CD4-positive, alpha-beta T cell treated with Interferon alpha-2 for 1 hour (primary cell): Measurements from ENCODE around the gene STH.
"Not testable (repeated sequence)": the region's sequence is repeated elsewhere in the genome, so short reads cannot be mapped to it uniquely, and the experiment has no call there.

Experiments
- DNase-seq, 2 donors: peaks; one replicate each; pipeline ENCODE4 v3.0.0-alpha.2; 2020 to 2022

STH gene

GRCh38 chr17:45986056-45986455, 13.0 kb upstream of the STH start:
- no peak for DNase-seq

DNA sequence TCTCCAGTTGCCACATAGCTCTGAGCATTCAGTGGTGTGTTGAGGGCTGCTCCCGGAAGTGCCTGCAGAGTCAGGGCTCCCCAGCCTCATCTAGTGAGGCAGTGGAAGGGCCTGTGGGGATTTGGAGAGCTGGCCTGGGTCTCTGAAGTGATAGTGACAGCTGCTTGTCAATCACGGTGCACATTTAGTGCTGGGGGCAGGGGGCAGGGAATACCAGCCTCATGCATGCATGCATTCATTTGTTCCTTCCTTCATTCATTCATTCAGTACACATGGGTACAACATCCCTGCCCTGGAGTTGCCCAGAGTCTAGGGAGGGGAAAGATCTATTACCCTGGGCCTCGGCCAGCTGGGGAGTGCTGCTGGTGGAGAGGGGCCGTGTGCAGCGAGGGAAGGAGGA, 11.3 kb upstream of the STH start:
- DNase-seq = no peak

DNA sequence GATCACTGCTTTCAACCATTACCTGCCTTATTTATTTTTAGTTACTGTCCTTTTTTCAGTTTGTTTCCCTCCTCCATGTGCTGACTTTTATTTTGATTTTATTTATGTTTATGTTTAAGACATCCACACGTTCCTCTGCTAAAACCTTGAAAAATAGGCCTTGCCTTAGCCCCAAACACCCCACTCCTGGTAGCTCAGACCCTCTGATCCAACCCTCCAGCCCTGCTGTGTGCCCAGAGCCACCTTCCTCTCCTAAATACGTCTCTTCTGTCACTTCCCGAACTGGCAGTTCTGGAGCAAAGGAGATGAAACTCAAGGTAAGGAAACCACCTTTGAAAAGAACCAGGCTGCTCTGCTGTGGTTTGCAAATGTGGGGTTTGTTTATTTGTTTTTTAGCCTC, 9.3 kb upstream of the STH start:
- no peak for DNase-seq

GRCh38 chr17:45990886-45991285, 8.2 kb upstream of the STH start:
- DNase-seq = no peak

DNA sequence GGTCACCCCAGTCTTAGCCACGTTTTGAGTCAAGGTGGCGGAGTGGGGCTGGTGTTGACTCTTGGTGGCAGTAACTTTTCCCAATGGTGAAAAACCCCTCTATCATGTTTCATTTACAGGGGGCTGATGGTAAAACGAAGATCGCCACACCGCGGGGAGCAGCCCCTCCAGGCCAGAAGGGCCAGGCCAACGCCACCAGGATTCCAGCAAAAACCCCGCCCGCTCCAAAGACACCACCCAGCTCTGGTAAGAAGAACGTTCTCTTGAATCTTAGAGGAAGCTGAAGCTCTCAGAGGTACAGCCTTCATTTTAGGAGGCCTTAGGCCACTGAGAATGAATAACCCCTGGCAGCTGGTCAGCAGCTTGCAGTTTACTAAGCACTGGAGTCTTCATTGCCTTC, 7.7 kb upstream of the STH start:
- no peak for DNase-seq

- DNase-seq = no peak
Measured at GRCh38 chr17:45992175-45992574, 6.9 kb upstream of the STH start.

DNA sequence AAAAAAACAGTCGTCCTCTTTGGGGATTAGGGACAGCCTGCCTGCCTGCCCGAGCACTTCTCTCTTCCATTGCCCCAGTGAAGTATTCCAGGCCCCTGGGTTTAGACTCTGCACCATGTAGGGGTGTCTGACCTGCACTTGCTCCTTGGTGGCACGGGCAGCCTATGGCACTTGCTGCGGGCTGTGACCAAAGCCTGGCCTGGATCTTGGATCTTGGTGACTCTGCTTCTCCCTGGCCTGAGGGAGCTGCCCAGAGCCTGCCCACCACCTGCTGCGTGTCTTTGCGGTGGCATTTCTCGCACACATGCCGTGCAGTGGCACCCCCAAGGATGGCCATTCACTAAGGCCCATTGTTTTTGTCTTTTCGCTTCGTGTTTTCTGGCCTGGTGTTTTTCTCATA, 6.1 kb upstream of the STH start:
- DNase-seq = no peak

GRCh38 chr17:45993962-45994627, 5.0 kb upstream of the STH start:
- DNase-seq = no peak

DNA sequence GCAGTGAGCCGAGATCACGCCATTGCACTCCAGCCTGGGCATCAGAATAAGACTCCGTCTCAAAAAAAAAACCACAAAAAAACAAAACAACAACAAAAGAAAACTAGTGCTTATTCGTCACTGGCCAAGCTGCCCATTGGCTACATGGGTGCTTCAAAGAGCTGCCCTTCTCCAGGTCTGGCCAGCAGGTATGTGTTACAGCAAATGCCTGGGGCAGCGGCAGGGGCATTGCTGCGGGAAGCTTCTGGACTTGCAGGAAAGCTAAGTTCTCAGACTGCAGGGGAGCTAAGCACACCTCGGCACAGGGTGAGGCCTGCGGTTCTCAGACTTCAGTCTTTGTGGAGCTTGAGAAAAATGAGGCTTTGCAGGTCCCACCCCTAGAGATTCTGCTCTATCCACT, 4.1 kb upstream of the STH start:
- DNase-seq = no peak

GRCh38 chr17:45995627-45996270, 3.3 kb upstream of the STH start:
- no peak for DNase-seq

- no peak for DNase-seq
Measured at GRCh38 chr17:45996282-45996937, 2.6 kb upstream of the STH start.

- DNase-seq = no peak
Measured at GRCh38 chr17:45997166-45997565, 1.9 kb upstream of the STH start.

- DNase-seq = no peak
Measured at GRCh38 chr17:45997624-45998023, 1.4 kb upstream of the STH start.

GRCh38 chr17:45999900-46000290, 845 bp downstream of the STH start:
- no peak for DNase-seq

GRCh38 chr17:46000292-46000691, 1.2 kb downstream of the STH start:
- DNase-seq = no peak

DNA sequence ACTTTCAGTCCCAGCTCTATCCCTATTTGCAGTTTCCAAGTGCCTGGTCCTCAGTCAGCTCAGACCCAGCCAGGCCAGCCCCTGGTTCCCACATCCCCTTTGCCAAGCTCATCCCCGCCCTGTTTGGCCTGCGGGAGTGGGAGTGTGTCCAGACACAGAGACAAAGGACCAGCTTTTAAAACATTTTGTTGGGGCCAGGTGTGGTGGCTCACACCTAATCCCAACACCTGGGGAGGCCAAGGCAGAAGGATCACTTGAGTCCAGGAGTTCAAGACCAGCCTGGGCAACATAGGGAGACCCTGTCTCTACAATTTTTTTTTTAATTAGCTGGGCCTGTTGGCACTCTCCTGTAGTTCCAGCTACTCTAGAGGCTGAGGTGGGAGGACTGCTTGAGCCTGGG, 1.7 kb downstream of the STH start:
- no peak for DNase-seq

DNA sequence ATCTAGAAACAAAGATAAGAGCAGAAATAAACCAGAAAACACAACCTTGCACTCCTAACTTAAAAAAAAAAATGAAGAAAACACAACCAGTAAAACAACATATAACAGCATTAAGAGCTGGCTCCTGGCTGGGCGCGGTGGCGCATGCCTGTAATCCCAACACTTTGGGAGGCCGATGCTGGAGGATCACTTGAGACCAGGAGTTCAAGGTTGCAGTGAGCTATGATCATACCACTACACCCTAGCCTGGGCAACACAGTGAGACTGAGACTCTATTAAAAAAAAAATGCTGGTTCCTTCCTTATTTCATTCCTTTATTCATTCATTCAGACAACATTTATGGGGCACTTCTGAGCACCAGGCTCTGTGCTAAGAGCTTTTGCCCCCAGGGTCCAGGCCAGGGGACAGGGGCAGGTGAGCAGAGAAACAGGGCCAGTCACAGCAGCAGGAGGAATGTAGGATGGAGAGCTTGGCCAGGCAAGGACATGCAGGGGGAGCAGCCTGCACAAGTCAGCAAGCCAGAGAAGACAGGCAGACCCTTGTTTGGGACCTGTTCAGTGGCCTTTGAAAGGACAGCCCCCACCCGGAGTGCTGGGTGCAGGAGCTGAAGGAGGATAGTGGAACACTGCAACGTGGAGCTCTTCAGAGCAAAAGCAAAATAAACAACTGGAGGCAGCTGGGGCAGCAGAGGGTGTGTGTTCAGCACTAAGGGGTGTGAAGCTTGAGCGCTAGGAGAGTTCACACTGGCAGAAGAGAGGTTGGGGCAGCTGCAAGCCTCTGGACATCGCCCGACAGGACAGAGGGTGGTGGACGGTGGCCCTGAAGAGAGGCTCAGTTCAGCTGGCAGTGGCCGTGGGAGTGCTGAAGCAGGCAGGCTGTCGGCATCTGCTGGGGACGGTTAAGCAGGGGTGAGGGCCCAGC, 2.6 kb downstream of the STH start:
- no peak for DNase-seq

DNA sequence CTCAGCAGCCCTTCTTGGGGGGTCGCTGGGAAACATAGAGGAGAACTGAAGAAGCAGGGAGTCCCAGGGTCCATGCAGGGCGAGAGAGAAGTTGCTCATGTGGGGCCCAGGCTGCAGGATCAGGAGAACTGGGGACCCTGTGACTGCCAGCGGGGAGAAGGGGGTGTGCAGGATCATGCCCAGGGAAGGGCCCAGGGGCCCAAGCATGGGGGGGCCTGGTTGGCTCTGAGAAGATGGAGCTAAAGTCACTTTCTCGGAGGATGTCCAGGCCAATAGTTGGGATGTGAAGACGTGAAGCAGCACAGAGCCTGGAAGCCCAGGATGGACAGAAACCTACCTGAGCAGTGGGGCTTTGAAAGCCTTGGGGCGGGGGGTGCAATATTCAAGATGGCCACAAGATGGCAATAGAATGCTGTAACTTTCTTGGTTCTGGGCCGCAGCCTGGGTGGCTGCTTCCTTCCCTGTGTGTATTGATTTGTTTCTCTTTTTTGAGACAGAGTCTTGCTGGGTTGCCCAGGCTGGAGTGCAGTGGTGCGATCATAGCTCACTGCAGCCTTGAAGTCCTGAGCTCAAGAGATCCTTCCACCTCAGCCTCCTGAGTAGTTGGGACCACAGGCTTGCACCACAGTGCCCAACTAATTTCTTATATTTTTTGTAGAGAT, 3.4 kb downstream of the STH start:
- peak; percentile 71 to 81 for DNase-seq

- DNase-seq = no peak
Measured at GRCh38 chr17:46002973-46003316, 3.9 kb downstream of the STH start.

- DNase-seq = no peak
Measured at GRCh38 chr17:46003907-46004748, 5.1 kb downstream of the STH start.

DNA sequence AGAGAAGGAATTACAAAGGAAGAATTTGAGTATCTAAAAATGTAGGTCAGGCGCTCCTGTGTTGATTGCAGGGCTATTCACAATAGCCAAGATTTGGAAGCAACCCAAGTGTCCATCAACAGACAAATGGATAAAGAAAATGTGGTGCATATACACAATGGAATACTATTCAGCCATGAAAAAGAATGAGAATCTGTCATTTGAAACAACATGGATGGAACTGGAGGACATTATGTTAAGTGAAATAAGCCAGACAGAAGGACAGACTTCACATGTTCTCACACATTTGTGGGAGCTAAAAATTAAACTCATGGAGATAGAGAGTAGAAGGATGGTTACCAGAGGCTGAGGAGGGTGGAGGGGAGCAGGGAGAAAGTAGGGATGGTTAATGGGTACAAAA, 7.0 kb downstream of the STH start:
- DNase-seq = not testable (repeated sequence)

- no peak for DNase-seq
Measured at GRCh38 chr17:46007461-46007965, 8.5 kb downstream of the STH start.
